NCI-H69 (cell line): ENCODE data around the gene TFPI.
"Not testable (repeated sequence)": the region's sequence is repeated elsewhere in the genome, so short reads cannot be mapped to it uniquely, and the experiment has no call there.

Experiments
- DNase-seq: peaks from one replicate; lab custom pipeline; 2025; lab: John Stamatoyannopoulos, UW

Gene TFPI

GRCh38 chr2:187552828-187553681 is 1.2 kb downstream of the TFPI start:
- peak; percentile 15 for DNase-seq

GRCh38 chr2:187552381-187552780 is 1.9 kb downstream of the TFPI start:
- no peak for DNase-seq

GRCh38 chr2:187550857-187551256 is 3.4 kb downstream of the TFPI start:
- DNase-seq, result no peak

GRCh38 chr2:187549951-187550555 is 4.2 kb downstream of the TFPI start:
- DNase-seq, result no peak

GRCh38 chr2:187549193-187549592 is 5.0 kb downstream of the TFPI start:
- DNase-seq, result peak; percentile 10

GRCh38 chr2:187548656-187549055 is 5.6 kb downstream of the TFPI start:
- no peak for DNase-seq

GRCh38 chr2:187547353-187547979 is 6.8 kb downstream of the TFPI start:
- DNase-seq, result peak; percentile 44

GRCh38 chr2:187546762-187547333 is 7.4 kb downstream of the TFPI start:
- DNase-seq, result no peak

GRCh38 chr2:187545238-187545751 is 8.9 kb downstream of the TFPI start:
- no peak for DNase-seq

- no peak for DNase-seq
Observed at GRCh38 chr2:187544371-187545080, 9.7 kb downstream of the TFPI start.

GRCh38 chr2:187543488-187543887 is 10.7 kb downstream of the TFPI start:
- DNase-seq, result peak; percentile 14

GRCh38 chr2:187542123-187542522 is 12.1 kb downstream of the TFPI start:
- no peak for DNase-seq

- peak; percentile 78 for DNase-seq
Observed at GRCh38 chr2:187541086-187542085, 12.8 kb downstream of the TFPI start.

GRCh38 chr2:187538222-187538621 is 16.0 kb downstream of the TFPI start:
- DNase-seq, result not testable (repeated sequence)

GRCh38 chr2:187535381-187535780 is 18.9 kb downstream of the TFPI start:
- not testable (repeated sequence) for DNase-seq

GRCh38 chr2:187532333-187533120 is 21.7 kb downstream of the TFPI start:
- DNase-seq, result no peak

GRCh38 chr2:187529977-187530721 is 24.1 kb downstream of the TFPI start:
- DNase-seq, result peak; percentile 9

GRCh38 chr2:187529248-187529976 is 24.8 kb downstream of the TFPI start:
- DNase-seq, result no peak
